ENCODE measurements around the gene TMEM63B. TPM values are rescaled to one million over a fixed set of nuclear protein-coding genes. Genes with fewer than 3 reads are reported as not detected.
A peak's percentile ranks its signal among the peaks of the same experiment; 100 is the strongest.

TMEM63B gene
- total and polyA plus RNA-seq, 2 of the 8 experiments (the other 6 are each of a cell fraction or from before 2014, with no cell fraction given): 61.1 to 96.8 TPM

- Histone ChIP-seq H3K4me1 (replicated peaks in 1 of 4; ENCODE audit: control insufficient read depth in 3 of 4, insufficient read depth in 4 of 4, low read length in 3 of 4) (peaks cover 1 to 20% (median 11%) of the 10 kb centered on the region in 4 experiments), H3K4me3 (ENCODE audit: extremely low read depth in 1 of 4, insufficient read depth in 2 of 4, low read depth in 3 of 4, low read length in 4 of 4) (no peak overlapping the region), H3K79me2 (ENCODE audit: control insufficient read depth in 1 of 2, insufficient read depth in 2 of 2, low read length in 2 of 2) (peaks cover 64 to 92% of the 10 kb centered on the region in 2 experiments), H2BK12ac (ENCODE audit: low read depth, low read length) (no peak overlapping the region), H3K56ac (replicated peaks; ENCODE audit: insufficient read length, low read depth, low read length) (no peak overlapping the region), H3K23me2 (ENCODE audit: low read depth, low read length) (peaks cover 7% of the 10 kb centered on the region), H2BK120ac (replicated peaks; ENCODE audit: low read depth, low read length) (no peak overlapping the region), H3K18ac (ENCODE audit: extremely low read depth, low read length) (no peak overlapping the region), H3K9ac (replicated peaks in 1 of 4; ENCODE audit: extremely low read depth in 1 of 4, low read depth in 3 of 4, low read length in 3 of 4) (no peak overlapping the region), H3K79me1 (ENCODE audit: low read depth, low read length) (peaks cover 18% of the 10 kb centered on the region), H2BK20ac (ENCODE audit: low read length) (no peak overlapping the region), H4K8ac (ENCODE audit: extremely low read depth, insufficient read depth, low read length) (no peak overlapping the region), H3K27ac (ENCODE audit: low read depth, low read length) (no peak overlapping the region), H3K9me3 (ENCODE audit: insufficient read depth in 2 of 2, low read depth in 1 of 2, low read length in 1 of 2) (no peaks in the 10 kb centered on the region), H3K4ac (replicated peaks; ENCODE audit: insufficient read length, low read depth, low read length) (no peak overlapping the region), H4K91ac (replicated peaks; ENCODE audit: insufficient read length, low read length) (no peak overlapping the region), H3K23ac (ENCODE audit: insufficient read length) (no peak overlapping the region), H4K20me1 (replicated peaks in 1 of 2; ENCODE audit: control insufficient read depth in 1 of 2, insufficient read depth in 2 of 2, low read length in 2 of 2) (peaks cover 21 to 28% of the 10 kb centered on the region in 2 experiments), H2BK15ac (ENCODE audit: low read length) (no peak overlapping the region), H2AFZ (ENCODE audit: low read length) (no peak overlapping the region), H4K5ac (ENCODE audit: insufficient read length, low read depth, low read length) (no peak overlapping the region), H3K36me3 (ENCODE audit: control insufficient read depth in 2 of 4, insufficient read depth in 4 of 4, low read length in 3 of 4) (0 out of 8 replicates have a peak, but pooled peaks cover 0 to 2% (median 0%) of the 10 kb centered on the region in 4 experiments), H3K27me3 (replicated peaks in 1 of 4; ENCODE audit: control insufficient read depth in 3 of 4, extremely low read depth in 1 of 4, insufficient read depth in 3 of 4, low read length in 3 of 4) (no peaks in the 10 kb centered on the region), H2AK5ac (ENCODE audit: low read depth, low read length) (no peak overlapping the region), H3K4me2 (ENCODE audit: insufficient read depth in 1 of 2, low read depth in 2 of 2, low read length in 2 of 2) (peak overlapping the region; percentile 17 to 25; a peak in 2 of 4 replicates), H3K14ac (ENCODE audit: insufficient read length) (no peak overlapping the region), H2BK5ac (ENCODE audit: low read depth, low read length) (no peak overlapping the region)
- POLR2A ChIA-PET (ENCODE audit: partially characterized antibody): interaction anchor here (0.9 to 2.2 kb wide), 5 partner anchors 9 to 131 kb away, joined by 3 to 5 read pairs (median 4); no protein-coding TSS in a partner anchor
- FAIRE-seq (no peak), DNase-seq (ENCODE audit: low read depth in 1 of 2, low spot score in 2 of 2) (no peak)
- WGBS, 2 experiments (ENCODE audit: extremely low coverage in 1 of 2, insufficient coverage in 1 of 2, insufficient read length in 1 of 2, insufficient replicate concordance in 2 of 2, low coverage in 1 of 2, low lambda C conversion rate in 2 of 2, missing lambda C conversion rate in 1 of 2): 100% methylated on average over 1 of the region's 1 CpG; no CpG with 5 or more reads in 1 of the 2 experiments
- CTCF ChIA-PET (ENCODE audit: partially characterized antibody): interaction anchor here (0.7 to 22.5 kb wide), 5 partner anchors 10 to 111 kb away, joined by 3 to 255 read pairs (median 6); no protein-coding TSS in a partner anchor
- TF ChIP-seq BCL11A (IDR thresholded peaks at IDR 0.05; ENCODE audit: low read depth in 2 of 2, low read length in 2 of 2): no peak
- no peak for TF ChIP-seq CHD2 (IDR thresholded peaks at IDR 0.05; ENCODE audit: low read length)
- TF ChIP-seq RNF2 (IDR thresholded peaks at IDR 0.05; ENCODE audit: borderline replicate concordance, low read depth, low read length, missing control alignments, poor library complexity, severe bottlenecking): no peak
- no peak for TF ChIP-seq ATF2 (IDR thresholded peaks at IDR 0.05; ENCODE audit: low read length)
- TF ChIP-seq CTCF (IDR thresholded peaks at IDR 0.05; ENCODE audit: control extremely low read depth in 1 of 3, insufficient read depth in 1 of 3, low read depth in 1 of 3, low read length in 3 of 3): no peak
- TF ChIP-seq MAX (IDR thresholded peaks at IDR 0.05): no peak
- no peak for TF ChIP-seq NANOG (IDR thresholded peaks at IDR 0.05; ENCODE audit: insufficient read depth, low read depth, low read length, poor library complexity, severe bottlenecking)
- no peak for TF ChIP-seq EZH2 (IDR thresholded peaks at IDR 0.05; ENCODE audit: low read depth, low read length, severe bottlenecking)
These were observed 4.6 kb upstream of the TMEM63B start for GRCh38 chr6:44122801-44123200.

All from H1 (cell line).